IMR-90 (cell line): ENCODE results near the gene SPPL3. TPM values are rescaled to one million over a fixed set of nuclear protein-coding genes. Genes with fewer than 3 reads are reported as not detected.

ENCODE experiments used
- ATAC-seq: fragments of 200-7000 bp; cut with Tn5 transposase; 2 replicates; pipeline ENCODE4 v1.9.1; 2020; ENCODE audit warnings: low read depth, mild to moderate bottlenecking, moderate library complexity
- BruUV-seq: library from RNA; stranded (reverse); fragments of 400-500 nt; replicated peaks from 2 replicates; lab custom pipeline; 2021; lab: Mats Ljungman, UMichigan
- CTCF ChIA-PET: fragments of 300-600 bp; formaldehyde crosslinking; extraction: SDS; loops from one replicate; lab custom pipeline; 2021; ENCODE audit warnings: antibody characterized with exemption; lab: Yijun Ruan, JAX
- POLR2A ChIA-PET: fragments of 300-600 bp; sonication (Branson Sonifier 250); formaldehyde crosslinking; loops from one replicate; lab custom pipeline; 2022; ENCODE audit warnings: antibody characterized with exemption; ENCODE audit not compliant: unreplicated experiment; lab: Charles Lee
- DNase-seq: peaks from one replicate; pipeline ENCODE4 v3.0.0; 2013
- H2AFZ ChIP-seq: replicated peaks from 2 replicates; pipeline ENCODE3; 2013; ENCODE audit warnings: low read length, mild to moderate bottlenecking; ENCODE audit not compliant: poor library complexity
- H2AK5ac ChIP-seq: 2 replicates; pipeline ENCODE4 v1.6.1; 2013; ENCODE audit warnings: low read depth, low read length, inconsistent platforms
- H2AK9ac ChIP-seq: replicated peaks from 2 replicates; pipeline ENCODE3; 2013; ENCODE audit warnings: mild to moderate bottlenecking, low read depth, low read length, moderate library complexity; ENCODE audit not compliant: poor library complexity
- H2BK120ac ChIP-seq: 2 replicates; pipeline ENCODE4 v1.6.1; 2013; ENCODE audit warnings: low read depth, low read length, inconsistent platforms
- H2BK15ac ChIP-seq: 3 replicates; pipeline ENCODE4 v1.6.1; 2013; ENCODE audit warnings: low read depth, low read length, inconsistent platforms
- H2BK20ac ChIP-seq: 2 replicates; pipeline ENCODE4 v1.6.1; 2013; ENCODE audit warnings: low read depth, mild to moderate bottlenecking, inconsistent platforms, low read length, moderate library complexity
- H2BK5ac ChIP-seq: 2 replicates; pipeline ENCODE4 v1.6.1; 2013; ENCODE audit warnings: mild to moderate bottlenecking, low read depth, low read length, inconsistent platforms; ENCODE audit not compliant: poor library complexity, severe bottlenecking
- H3K14ac ChIP-seq: replicated peaks from 2 replicates; pipeline ENCODE4 v1.6.1; 2013; ENCODE audit warnings: low read depth, low read length, inconsistent platforms
- H3K18ac ChIP-seq: 2 replicates; pipeline ENCODE4 v1.6.1; 2013; ENCODE audit warnings: low read depth, low read length, control low read depth
- H3K23ac ChIP-seq: 2 replicates; pipeline ENCODE4 v1.6.1; 2013; ENCODE audit warnings: low read depth, low read length, inconsistent platforms
- H3K27ac ChIP-seq: 2 replicates; pipeline ENCODE4 v1.5.1; 2013; ENCODE audit warnings: mild to moderate bottlenecking, control low read depth, low read length; ENCODE audit not compliant: insufficient read depth
- H3K27me3 ChIP-seq: 2 replicates; pipeline ENCODE4 v1.6.1; 2013; ENCODE audit warnings: low read length; ENCODE audit not compliant: control insufficient read depth, insufficient read depth
- H3K36me3 ChIP-seq: 2 replicates; pipeline ENCODE4 v1.6.1; 2013; ENCODE audit warnings: low read length, mixed read lengths; ENCODE audit not compliant: control insufficient read depth, insufficient read depth
- H3K4ac ChIP-seq: 2 replicates; pipeline ENCODE4 v1.6.1; 2013; ENCODE audit warnings: low read depth, low read length, inconsistent platforms
- H3K4me1 ChIP-seq: 2 replicates; pipeline ENCODE4 v1.6.1; 2013; ENCODE audit warnings: low read length, mixed read lengths; ENCODE audit not compliant: control insufficient read depth, insufficient read depth
- H3K4me2 ChIP-seq: 2 replicates; pipeline ENCODE4 v1.6.1; 2013; ENCODE audit warnings: low read depth, mild to moderate bottlenecking, control low read depth, low read length, moderate library complexity
- H3K4me3 ChIP-seq: 2 replicates; pipeline ENCODE4 v1.5.1; 2013; ENCODE audit warnings: low read depth, mild to moderate bottlenecking, control low read depth, low read length, moderate library complexity; ENCODE audit not compliant: insufficient read depth
- H3K56ac ChIP-seq: 2 replicates; pipeline ENCODE4 v1.6.1; 2013; ENCODE audit warnings: low read length, inconsistent platforms; ENCODE audit not compliant: insufficient read depth; ENCODE audit errors: extremely low read depth
- H3K79me1 ChIP-seq, 2 experiments: 2 replicates each; pipeline ENCODE4 v1.6.1; 2013; ENCODE audit warnings: low read length in 2 of 2, inconsistent platforms in 1 of 2, low read depth in 1 of 2
- H3K9ac ChIP-seq: 2 replicates; pipeline ENCODE4 v1.6.1; 2013; ENCODE audit warnings: low read depth, low read length, control low read depth
- H3K9me1 ChIP-seq: 2 replicates; pipeline ENCODE4 v1.6.1; 2013; ENCODE audit warnings: low read length, inconsistent platforms; ENCODE audit not compliant: insufficient read depth
- H3K9me3 ChIP-seq: 2 replicates; pipeline ENCODE4 v1.6.1; 2013; ENCODE audit warnings: low read length; ENCODE audit not compliant: control insufficient read depth, insufficient read depth
- H4K20me1 ChIP-seq: 2 replicates; pipeline ENCODE4 v1.6.1; 2013; ENCODE audit warnings: low read length, inconsistent platforms; ENCODE audit not compliant: insufficient read depth
- H4K5ac ChIP-seq: 2 replicates; pipeline ENCODE4 v1.6.1; 2013; ENCODE audit warnings: mild to moderate bottlenecking, low read depth, low read length, control low read depth
- H4K8ac ChIP-seq, 2 experiments: 2 replicates each; pipeline ENCODE4 v1.6.1; 2013; ENCODE audit warnings: low read depth in 2 of 2, low read length in 2 of 2, control low read depth in 1 of 2, inconsistent platforms in 1 of 2
- H4K91ac ChIP-seq: 2 replicates; pipeline ENCODE4 v1.6.1; 2013; ENCODE audit warnings: low read depth, low read length, inconsistent platforms; ENCODE audit not compliant: insufficient read depth
- BHLHE40 ChIP-seq: fragments of 150-350 bp; IDR thresholded peaks from 2 replicates; pipeline ENCODE4 v1.6.1; 2016; ENCODE audit warnings: mild to moderate bottlenecking, low read depth, low read length
- CEBPB ChIP-seq: IDR thresholded peaks from 2 replicates; pipeline ENCODE4 v1.6.1; 2012; ENCODE audit warnings: low read depth, low read length, improper control_type of control experiment
- CTCF ChIP-seq: conservative IDR thresholded peaks from 2 replicates; pipeline ENCODE4 v1.5.1; 2012; ENCODE audit warnings: mild to moderate bottlenecking, low read depth, low read length, improper control_type of control experiment
- ELK1 ChIP-seq: fragments of 150-350 bp; IDR thresholded peaks from 2 replicates; pipeline ENCODE4 v1.6.1; 2016; ENCODE audit warnings: low read depth, mild to moderate bottlenecking, low read length, moderate library complexity, borderline replicate concordance
- FOS ChIP-seq: fragments of 150-350 bp; IDR thresholded peaks from 2 replicates; pipeline ENCODE4 v1.6.1; 2016; ENCODE audit warnings: low read depth, low read length
- MAZ ChIP-seq: IDR thresholded peaks from 2 replicates; pipeline ENCODE4 v1.6.1; 2012; ENCODE audit warnings: low read depth, mild to moderate bottlenecking, low read length, improper control_type of control experiment, moderate library complexity, borderline replicate concordance
- MXI1 ChIP-seq: IDR thresholded peaks from 2 replicates; pipeline ENCODE4 v1.6.1; 2012; ENCODE audit warnings: low read depth, mild to moderate bottlenecking, low read length, moderate library complexity, borderline replicate concordance
- NFE2L2 ChIP-seq: fragments of 150-350 bp; IDR thresholded peaks from 2 replicates; pipeline ENCODE4 v1.6.1; 2016; ENCODE audit warnings: low read depth, mild to moderate bottlenecking, low read length
- POLR2A ChIP-seq: IDR thresholded peaks from 2 replicates; pipeline ENCODE4 v1.6.1; 2012; ENCODE audit warnings: mild to moderate bottlenecking, low read depth, low read length
- RAD21 ChIP-seq: IDR thresholded peaks from 2 replicates; pipeline ENCODE4 v1.6.1; 2012; ENCODE audit warnings: low read length, improper control_type of control experiment
- RCOR1 ChIP-seq: IDR thresholded peaks from 2 replicates; pipeline ENCODE4 v1.6.1; 2012; ENCODE audit warnings: mild to moderate bottlenecking, low read length, improper control_type of control experiment; ENCODE audit not compliant: insufficient replicate concordance
- RFX5 ChIP-seq: IDR thresholded peaks from 2 replicates; pipeline ENCODE4 v1.8.0; 2012; ENCODE audit warnings: low read depth, mild to moderate bottlenecking, low read length, moderate library complexity
- SMC3 ChIP-seq: fragments of 150-350 bp; IDR thresholded peaks from 2 replicates; pipeline ENCODE4 v1.6.1; 2016; ENCODE audit warnings: low read depth, mild to moderate bottlenecking, antibody characterized with exemption, low read length, moderate library complexity
- WGBS, 2 experiments: methylation state at CpG; one replicate each; pipeline versions ENCODE4 v1.1.5 to v1.1.7; 2013; ENCODE audit warnings: missing lambda C conversion rate in 2 of 2; ENCODE audit not compliant: insufficient read length in 1 of 2; ENCODE audit errors: extremely low coverage in 2 of 2; 5-methylcytosine and 5-hydroxymethylcytosine counted together
- dilution Hi-C: fragments of 300-500 bp; cut with HindIII; formaldehyde crosslinking; loops from one replicate; pipeline ENCODE4 v1.14.3; 2018; ENCODE audit warnings: low sequenced_read_pairs; ENCODE audit not compliant: unreplicated experiment
- in situ Hi-C: fragments of 300-500 bp; cut with MboI; formaldehyde crosslinking; loops from 3 replicates; pipeline ENCODE4 v1.14.3; 2019; ENCODE audit warnings: low sequenced_read_pairs, inconsistent platforms, mixed read lengths
- intact Hi-C: fragments of 100-400 bp; cut with micrococcal nuclease; formaldehyde crosslinking; loops from 2 replicates; pipeline ENCODE4 v1.10.0; 2022
- polyA plus RNA-seq, 3 experiments: library from polyadenylated mRNA; depleted of rRNA; stranded (reverse); fragments of >200 nt; gene quantifications; 2 replicates each; pipeline ENCODE4 v1.2.3, GENCODE V29; 2012; ENCODE audit warnings: low replicate concordance in 1 of 3
- total RNA-seq: library from RNA; depleted of rRNA; stranded (reverse); fragments of >200 nt; gene quantifications from 2 replicates; pipeline ENCODE4 v1.2.3, GENCODE V29; 2012

SPPL3 gene
- total and polyA plus RNA-seq, 2 of the 4 experiments (the other 2 are of a cell fraction), result 1.6 to 18.0 TPM

GRCh38 chr12:120844297-120844696, 59.9 kb downstream of the SPPL3 start:
- no peak overlapping the region for H2BK20ac ChIP-seq
- peaks cover 9% of the 10 kb centered on the region; the same call in 1 of the 2 replicates for H3K9me1 ChIP-seq
- in situ Hi-C loops, result no loop called here
- H3K27me3 ChIP-seq, result no peaks in the 10 kb centered on the region
- no peak overlapping the region for H3K4me3 ChIP-seq
- no peak overlapping the region for H2BK120ac ChIP-seq
- no peak overlapping the region for H3K4me2 ChIP-seq
- H4K8ac ChIP-seq, result no peak overlapping the region
- H3K4ac ChIP-seq, result no peak overlapping the region
- H4K91ac ChIP-seq, result no peak overlapping the region
- no peak for ATAC-seq
- H3K56ac ChIP-seq, result no peak overlapping the region
- H2AK5ac ChIP-seq, result no peak overlapping the region
- no peak overlapping the region for H2AK9ac ChIP-seq
- no peak overlapping the region for H3K9ac ChIP-seq
- CTCF ChIA-PET, result no interaction called here
- no peak overlapping the region for H3K23ac ChIP-seq
- H3K14ac ChIP-seq, result no peak overlapping the region
- H3K18ac ChIP-seq, result no peak overlapping the region
- H3K79me1 ChIP-seq, result peaks cover 21 to 62% of the 10 kb centered on the region in 2 experiments
- intact Hi-C loops, result no loop called here
- no peak overlapping the region for H2BK15ac ChIP-seq
- H4K5ac ChIP-seq, result no peak overlapping the region
- H3K36me3 ChIP-seq, result peaks cover 3% of the 10 kb centered on the region
- no peak for DNase-seq
- BruUV-seq, result no TSS peak
- H3K9me3 ChIP-seq, result no peaks in the 10 kb centered on the region
- no peak overlapping the region for H2AFZ ChIP-seq
- POLR2A ChIA-PET, result no interaction called here
- peaks cover 48% of the 10 kb centered on the region for H4K20me1 ChIP-seq
- TF ChIP-seq SMC3 (no peak), MXI1 (no peak), RAD21 (no peak), RFX5 (no peak), RCOR1 (no peak), CEBPB (no peak), CTCF (no peak), BHLHE40 (no peak), ELK1 (no peak), POLR2A (no peak), NFE2L2 (no peak), FOS (no peak), MAZ (no peak)
- dilution Hi-C loops, result no loop called here
- WGBS, 2 experiments, result 92 to 100% methylated on average over 1 of the region's 5 CpGs
- H2BK5ac ChIP-seq, result no peak overlapping the region
- H3K4me1 ChIP-seq, result peaks cover 7% of the 10 kb centered on the region
- H3K27ac ChIP-seq, result no peak overlapping the region
